Measurements from ENCODE around the gene MARCHF10. TPM values are rescaled to one million over a fixed set of nuclear protein-coding genes. Genes with fewer than 3 reads are reported as not detected.

Gene MARCHF10
- total and polyA plus RNA-seq, 2 of the 4 experiments (the other 2 are of a cell fraction), result 0.18 to 0.74 TPM

DNA sequence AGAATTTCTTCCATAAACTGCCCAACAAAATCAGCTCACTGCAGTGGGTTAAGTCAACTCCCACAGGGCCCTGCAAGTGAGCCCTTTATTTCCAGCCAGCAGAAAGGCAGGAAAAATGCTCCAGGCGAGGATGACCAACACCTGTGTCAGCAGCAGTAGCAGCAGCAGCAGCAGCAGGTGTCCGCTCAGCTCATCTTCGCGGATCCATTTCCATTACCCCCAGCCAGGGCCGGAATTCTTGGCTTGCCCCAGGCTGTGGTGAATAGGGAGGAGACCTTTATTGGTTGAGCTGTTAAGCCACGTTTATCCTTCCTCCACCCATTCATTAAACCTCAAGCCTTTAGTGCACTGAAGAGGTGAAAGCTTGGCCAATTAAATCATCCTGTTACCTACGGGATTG, 46.2 kb downstream of the MARCHF10 start:
- Histone ChIP-seq H4K5ac (ENCODE audit: low read depth, low read length) (no peak overlapping the region), H3K27me3 (ENCODE audit: control insufficient read depth, insufficient read depth, low read length) (no peaks in the 10 kb centered on the region), H4K8ac (ENCODE audit: low read depth in 2 of 2, low read length in 2 of 2) (no peak overlapping the region), H3K9me1 (ENCODE audit: insufficient read depth, low read length) (0 out of 2 replicates have a peak, but pooled peaks cover 4% of the 10 kb centered on the region), H3K9me3 (ENCODE audit: control insufficient read depth, insufficient read depth, low read length) (no peaks in the 10 kb centered on the region), H3K36me3 (ENCODE audit: control insufficient read depth, insufficient read depth, low read length) (no peaks in the 10 kb centered on the region), H3K4me1 (ENCODE audit: control insufficient read depth, insufficient read depth, low read length) (peaks cover 14% of the 10 kb centered on the region), H3K18ac (ENCODE audit: low read depth, low read length) (no peak overlapping the region), H2AFZ (replicated peaks; ENCODE audit: low read length, poor library complexity) (no peak overlapping the region), H2AK9ac (replicated peaks; ENCODE audit: low read depth, low read length, poor library complexity) (no peak overlapping the region), H2BK120ac (ENCODE audit: low read depth, low read length) (no peak overlapping the region), H2BK5ac (ENCODE audit: low read depth, low read length, poor library complexity, severe bottlenecking) (no peak overlapping the region), H4K91ac (ENCODE audit: insufficient read depth, low read depth, low read length) (no peak overlapping the region), H2BK20ac (ENCODE audit: low read depth, low read length) (no peak overlapping the region), H2BK15ac (ENCODE audit: low read depth, low read length) (no peak overlapping the region), H3K4me2 (ENCODE audit: low read depth, low read length) (no peak overlapping the region), H2AK5ac (ENCODE audit: low read depth, low read length) (no peak overlapping the region; the same call in 1 of the 2 replicates), H3K23ac (ENCODE audit: low read depth, low read length) (no peak overlapping the region), H3K9ac (ENCODE audit: low read depth, low read length) (no peak overlapping the region), H4K20me1 (ENCODE audit: insufficient read depth, low read length) (no peaks in the 10 kb centered on the region), H3K14ac (replicated peaks; ENCODE audit: low read depth, low read length) (no peak overlapping the region), H3K27ac (ENCODE audit: insufficient read depth, low read length) (no peak overlapping the region), H3K56ac (ENCODE audit: extremely low read depth, insufficient read depth, low read length) (no peak overlapping the region), H3K4me3 (ENCODE audit: insufficient read depth, low read depth, low read length) (no peak overlapping the region), H3K79me1 (ENCODE audit: low read depth in 1 of 2, low read length in 2 of 2) (no peaks in the 10 kb centered on the region), H3K4ac (ENCODE audit: low read depth, low read length) (peak overlapping the region; percentile 31; the same call in 1 of the 2 replicates)
- intact Hi-C loops (cut with micrococcal nuclease) (loop anchor here (5.0 kb wide), 1 partner anchor 205 kb away; the partner anchor contains the start of gene TANC2), in situ Hi-C loops (cut with MboI; ENCODE audit: low sequenced_read_pairs) (no loop called here), dilution Hi-C loops (cut with HindIII; ENCODE audit: low sequenced_read_pairs, unreplicated experiment) (no loop called here)
- ATAC-seq (ENCODE audit: low read depth) (no peak), DNase-seq (no peak)
- no TSS peak for BruUV-seq (replicated peaks)
- WGBS, 2 experiments (ENCODE audit: extremely low coverage in 2 of 2, insufficient read length in 1 of 2), result no CpG with 5 or more reads among the region's 7 CpGs
- no peak for TF ChIP-seq BHLHE40 (IDR thresholded peaks at IDR 0.05; ENCODE audit: low read depth, low read length)
- TF ChIP-seq CHD1 (IDR thresholded peaks at IDR 0.05; ENCODE audit: low read depth, low read length), result no peak
- TF ChIP-seq FOS (IDR thresholded peaks at IDR 0.05; ENCODE audit: low read depth, low read length), result no peak
- ChIA-PET POLR2A (ENCODE audit: unreplicated experiment) (no interaction called here), CTCF (no interaction called here)

All from IMR-90 (cell line).